Neural cell (in vitro differentiated cells): ENCODE results near the gene TDRD3. TPM values are rescaled to one million over a fixed set of nuclear protein-coding genes. Genes with fewer than 3 reads are reported as not detected.

Experiments
- H2AFZ ChIP-seq: fragments of 200-600, 300-800 bp; sonication (generic), shearing (Covaris generic); 2 replicates; pipeline ENCODE4 v1.6.0; 2014; ENCODE audit warnings: low read depth, mild to moderate bottlenecking, antibody characterized with exemption, low read length, moderate library complexity
- H3F3A ChIP-seq: fragments of 200-600 bp; shearing (Covaris generic); 2 replicates; pipeline ENCODE4 v1.6.1; 2016; ENCODE audit warnings: mild to moderate bottlenecking, moderate library complexity, mixed read lengths, antibody characterized with exemption, low read length; ENCODE audit not compliant: insufficient read depth, poor library complexity, severe bottlenecking
- H3K27ac ChIP-seq: fragments of 200-600, 300-800 bp; sonication (generic), shearing (Covaris generic); 2 replicates; pipeline ENCODE4 v1.5.1; 2014; ENCODE audit warnings: mild to moderate bottlenecking, low read length, moderate library complexity
- H3K27me3 ChIP-seq: fragments of 300-800, 200-600 bp; sonication (generic), shearing (Covaris generic); 2 replicates; pipeline ENCODE4 v1.6.0; 2014; ENCODE audit warnings: mild to moderate bottlenecking, low read depth, low read length, moderate library complexity; ENCODE audit not compliant: insufficient read depth
- H3K36me3 ChIP-seq: fragments of 300-800, 200-600 bp; sonication (generic), shearing (Covaris generic); 2 replicates; pipeline ENCODE4 v1.5.1; 2014; ENCODE audit warnings: mild to moderate bottlenecking, antibody characterized with exemption, low read length, moderate library complexity; ENCODE audit not compliant: insufficient read depth
- H3K4me2 ChIP-seq: fragments of 300-800, 200-600 bp; sonication (generic), shearing (Covaris generic); 2 replicates; pipeline ENCODE4 v1.6.0; 2014; ENCODE audit warnings: mild to moderate bottlenecking, low read length
- H3K4me3 ChIP-seq: fragments of 300-800, 200-600 bp; sonication (generic), shearing (Covaris generic); 2 replicates; pipeline ENCODE4 v1.5.1; 2014; ENCODE audit warnings: mild to moderate bottlenecking, low read length, moderate library complexity
- H3K79me2 ChIP-seq: fragments of 200-600 bp; shearing (Covaris generic); replicated peaks from 2 replicates; pipeline ENCODE4 v1.6.0; 2014; ENCODE audit warnings: mild to moderate bottlenecking, low read length, moderate library complexity; ENCODE audit not compliant: insufficient read depth
- H3K9ac ChIP-seq: fragments of 300-800, 200-600 bp; sonication (generic), shearing (Covaris generic); 2 replicates; pipeline ENCODE4 v1.6.1; 2016; ENCODE audit warnings: mild to moderate bottlenecking, low read length, mixed read lengths
- H3K9me2 ChIP-seq: fragments of 200-600 bp; shearing (Covaris generic); 2 replicates; pipeline ENCODE4 v1.6.1; 2016; ENCODE audit warnings: mild to moderate bottlenecking, low read length, mixed read lengths; ENCODE audit not compliant: insufficient read depth
- H3K9me3 ChIP-seq: fragments of 200-600, 300-800 bp; sonication (generic), shearing (Covaris generic); 2 replicates; pipeline ENCODE4 v1.6.1; 2016; ENCODE audit warnings: mild to moderate bottlenecking, mixed run types, low read length, moderate library complexity, mixed read lengths
- H4K20me1 ChIP-seq: fragments of 200-600 bp; shearing (Covaris generic); 2 replicates; pipeline ENCODE4 v1.6.1; 2016; ENCODE audit warnings: mild to moderate bottlenecking, mixed run types; ENCODE audit not compliant: insufficient read depth
- EP300 ChIP-seq: fragments of 450-650 bp; conservative IDR thresholded peaks from 2 replicates; pipeline ENCODE4 v1.6.1; 2014; ENCODE audit warnings: antibody characterized with exemption, mild to moderate bottlenecking, moderate library complexity; ENCODE audit not compliant: poor library complexity, severe bottlenecking
- EZH2 ChIP-seq: fragments of 200-600, 300-800 bp; shearing (Covaris generic), sonication (generic); IDR thresholded peaks from 2 replicates; pipeline ENCODE4 v1.6.1; 2014; ENCODE audit warnings: antibody characterized with exemption, low read length, borderline replicate concordance, mild to moderate bottlenecking; ENCODE audit not compliant: insufficient read depth, poor library complexity, severe bottlenecking
- MXI1 ChIP-seq: fragments of 450-650 bp; conservative IDR thresholded peaks from 2 replicates; pipeline ENCODE4 v1.6.1; 2014; ENCODE audit warnings: antibody characterized with exemption, mild to moderate bottlenecking; ENCODE audit not compliant: poor library complexity, severe bottlenecking
- POLR2AphosphoS5 ChIP-seq: IDR thresholded peaks from 2 replicates; pipeline ENCODE4 v1.6.1; 2012
- RAD21 ChIP-seq: fragments of 450-650 bp; conservative IDR thresholded peaks from 2 replicates; pipeline ENCODE4 v1.6.1; 2014; ENCODE audit warnings: antibody characterized with exemption, mild to moderate bottlenecking, moderate library complexity
- SMC3 ChIP-seq: fragments of 450-650 bp; conservative IDR thresholded peaks from 2 replicates; pipeline ENCODE4 v1.6.1; 2014; ENCODE audit warnings: antibody characterized with exemption, mild to moderate bottlenecking, moderate library complexity; ENCODE audit not compliant: poor library complexity
- TAF1 ChIP-seq: IDR thresholded peaks from 2 replicates; pipeline ENCODE4 v1.6.1; 2012; ENCODE audit warnings: low read depth
- polyA plus RNA-seq: library from polyadenylated mRNA; depleted of rRNA; stranded (reverse); fragments of >200 nt; gene quantifications from 2 replicates; pipeline ENCODE4 v1.2.3, GENCODE V29; 2014
- TF ChIP-seq, protein P1 (sequence below): fragments of 450-650 bp; IDR thresholded peaks from 2 replicates; pipeline ENCODE4 v1.5.1; 2014; ENCODE audit warnings: antibody characterized with exemption, mild to moderate bottlenecking, moderate library complexity; ENCODE audit not compliant: poor library complexity, severe bottlenecking
- TF ChIP-seq, protein P2 (sequence below): IDR thresholded peaks from 2 replicates; pipeline ENCODE4 v1.6.1; 2012; ENCODE audit warnings: borderline replicate concordance

Gene TDRD3
- polyA plus RNA-seq, 1 donor from 2014 or later = 10.0 TPM

DNA sequence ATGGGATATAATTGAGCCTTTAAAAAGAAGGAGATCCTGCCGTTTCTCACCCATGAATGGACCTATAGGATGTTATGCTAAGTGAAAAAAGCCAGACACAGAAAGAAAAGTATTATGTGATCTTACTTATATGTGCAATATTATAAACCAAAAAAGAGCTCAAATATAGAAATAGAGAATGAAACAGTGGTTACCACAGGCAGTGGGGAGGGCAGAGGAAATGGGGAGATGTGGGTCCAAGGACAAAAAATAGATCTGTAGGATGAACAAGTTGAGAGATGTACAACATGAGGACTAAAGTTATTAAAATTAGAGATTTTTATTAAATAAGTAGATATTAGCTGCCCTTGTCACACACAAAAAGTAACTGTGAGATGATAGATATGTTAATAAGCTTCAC is 29.1 kb downstream of the TDRD3 start:
- no peaks in the 10 kb centered on the region for H3K79me2 ChIP-seq
- no peak overlapping the region for H3K4me3 ChIP-seq
- no peaks in the 10 kb centered on the region for H3K36me3 ChIP-seq
- TF ChIP-seq MXI1 (no peak), EZH2 (no peak), SMC3 (no peak), POLR2AphosphoS5 (no peak), RAD21 (no peak), TAF1 (no peak), EP300 (no peak)
- TF ChIP-seq, protein P1, sequence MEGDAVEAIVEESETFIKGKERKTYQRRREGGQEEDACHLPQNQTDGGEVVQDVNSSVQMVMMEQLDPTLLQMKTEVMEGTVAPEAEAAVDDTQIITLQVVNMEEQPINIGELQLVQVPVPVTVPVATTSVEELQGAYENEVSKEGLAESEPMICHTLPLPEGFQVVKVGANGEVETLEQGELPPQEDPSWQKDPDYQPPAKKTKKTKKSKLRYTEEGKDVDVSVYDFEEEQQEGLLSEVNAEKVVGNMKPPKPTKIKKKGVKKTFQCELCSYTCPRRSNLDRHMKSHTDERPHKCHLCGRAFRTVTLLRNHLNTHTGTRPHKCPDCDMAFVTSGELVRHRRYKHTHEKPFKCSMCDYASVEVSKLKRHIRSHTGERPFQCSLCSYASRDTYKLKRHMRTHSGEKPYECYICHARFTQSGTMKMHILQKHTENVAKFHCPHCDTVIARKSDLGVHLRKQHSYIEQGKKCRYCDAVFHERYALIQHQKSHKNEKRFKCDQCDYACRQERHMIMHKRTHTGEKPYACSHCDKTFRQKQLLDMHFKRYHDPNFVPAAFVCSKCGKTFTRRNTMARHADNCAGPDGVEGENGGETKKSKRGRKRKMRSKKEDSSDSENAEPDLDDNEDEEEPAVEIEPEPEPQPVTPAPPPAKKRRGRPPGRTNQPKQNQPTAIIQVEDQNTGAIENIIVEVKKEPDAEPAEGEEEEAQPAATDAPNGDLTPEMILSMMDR = no peak
- TF ChIP-seq, protein P2, sequence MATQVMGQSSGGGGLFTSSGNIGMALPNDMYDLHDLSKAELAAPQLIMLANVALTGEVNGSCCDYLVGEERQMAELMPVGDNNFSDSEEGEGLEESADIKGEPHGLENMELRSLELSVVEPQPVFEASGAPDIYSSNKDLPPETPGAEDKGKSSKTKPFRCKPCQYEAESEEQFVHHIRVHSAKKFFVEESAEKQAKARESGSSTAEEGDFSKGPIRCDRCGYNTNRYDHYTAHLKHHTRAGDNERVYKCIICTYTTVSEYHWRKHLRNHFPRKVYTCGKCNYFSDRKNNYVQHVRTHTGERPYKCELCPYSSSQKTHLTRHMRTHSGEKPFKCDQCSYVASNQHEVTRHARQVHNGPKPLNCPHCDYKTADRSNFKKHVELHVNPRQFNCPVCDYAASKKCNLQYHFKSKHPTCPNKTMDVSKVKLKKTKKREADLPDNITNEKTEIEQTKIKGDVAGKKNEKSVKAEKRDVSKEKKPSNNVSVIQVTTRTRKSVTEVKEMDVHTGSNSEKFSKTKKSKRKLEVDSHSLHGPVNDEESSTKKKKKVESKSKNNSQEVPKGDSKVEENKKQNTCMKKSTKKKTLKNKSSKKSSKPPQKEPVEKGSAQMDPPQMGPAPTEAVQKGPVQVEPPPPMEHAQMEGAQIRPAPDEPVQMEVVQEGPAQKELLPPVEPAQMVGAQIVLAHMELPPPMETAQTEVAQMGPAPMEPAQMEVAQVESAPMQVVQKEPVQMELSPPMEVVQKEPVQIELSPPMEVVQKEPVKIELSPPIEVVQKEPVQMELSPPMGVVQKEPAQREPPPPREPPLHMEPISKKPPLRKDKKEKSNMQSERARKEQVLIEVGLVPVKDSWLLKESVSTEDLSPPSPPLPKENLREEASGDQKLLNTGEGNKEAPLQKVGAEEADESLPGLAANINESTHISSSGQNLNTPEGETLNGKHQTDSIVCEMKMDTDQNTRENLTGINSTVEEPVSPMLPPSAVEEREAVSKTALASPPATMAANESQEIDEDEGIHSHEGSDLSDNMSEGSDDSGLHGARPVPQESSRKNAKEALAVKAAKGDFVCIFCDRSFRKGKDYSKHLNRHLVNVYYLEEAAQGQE = no peak
- H3F3A ChIP-seq = no peaks in the 10 kb centered on the region
- no peaks in the 10 kb centered on the region for H3K9me2 ChIP-seq
- H2AFZ ChIP-seq = no peak overlapping the region
- no peaks in the 10 kb centered on the region for H3K9me3 ChIP-seq
- H3K4me2 ChIP-seq = no peak overlapping the region
- no peaks in the 10 kb centered on the region for H3K27me3 ChIP-seq
- H4K20me1 ChIP-seq = no peaks in the 10 kb centered on the region
- no peak overlapping the region for H3K27ac ChIP-seq
- H3K9ac ChIP-seq = no peak overlapping the region

- no peaks in the 10 kb centered on the region for H3K79me2 ChIP-seq
- TF ChIP-seq RAD21 = no peak
- TF ChIP-seq MXI1 = no peak
- no peak for TF ChIP-seq TAF1
- no peak for TF ChIP-seq EZH2
- no peak for TF ChIP-seq EP300
- TF ChIP-seq SMC3 = no peak
- TF ChIP-seq POLR2AphosphoS5 = no peak
- TF ChIP-seq, protein P1 = no peak
- TF ChIP-seq, protein P2 = no peak
- no peaks in the 10 kb centered on the region for H4K20me1 ChIP-seq
- H3K36me3 ChIP-seq = no peaks in the 10 kb centered on the region
- H3K27me3 ChIP-seq = no peaks in the 10 kb centered on the region
- H3F3A ChIP-seq = no peaks in the 10 kb centered on the region
- H3K9ac ChIP-seq = no peak overlapping the region
- no peak overlapping the region for H3K4me3 ChIP-seq
- H3K9me3 ChIP-seq = no peaks in the 10 kb centered on the region
- no peaks in the 10 kb centered on the region for H3K9me2 ChIP-seq
- no peak overlapping the region for H3K27ac ChIP-seq
- no peak overlapping the region for H2AFZ ChIP-seq
- H3K4me2 ChIP-seq = no peak overlapping the region
These were observed 30.3 kb downstream of the TDRD3 start for GRCh38 chr13:60427285-60427684.
